Measurements from ENCODE around the gene RTN4R.

RTN4R gene

DNA sequence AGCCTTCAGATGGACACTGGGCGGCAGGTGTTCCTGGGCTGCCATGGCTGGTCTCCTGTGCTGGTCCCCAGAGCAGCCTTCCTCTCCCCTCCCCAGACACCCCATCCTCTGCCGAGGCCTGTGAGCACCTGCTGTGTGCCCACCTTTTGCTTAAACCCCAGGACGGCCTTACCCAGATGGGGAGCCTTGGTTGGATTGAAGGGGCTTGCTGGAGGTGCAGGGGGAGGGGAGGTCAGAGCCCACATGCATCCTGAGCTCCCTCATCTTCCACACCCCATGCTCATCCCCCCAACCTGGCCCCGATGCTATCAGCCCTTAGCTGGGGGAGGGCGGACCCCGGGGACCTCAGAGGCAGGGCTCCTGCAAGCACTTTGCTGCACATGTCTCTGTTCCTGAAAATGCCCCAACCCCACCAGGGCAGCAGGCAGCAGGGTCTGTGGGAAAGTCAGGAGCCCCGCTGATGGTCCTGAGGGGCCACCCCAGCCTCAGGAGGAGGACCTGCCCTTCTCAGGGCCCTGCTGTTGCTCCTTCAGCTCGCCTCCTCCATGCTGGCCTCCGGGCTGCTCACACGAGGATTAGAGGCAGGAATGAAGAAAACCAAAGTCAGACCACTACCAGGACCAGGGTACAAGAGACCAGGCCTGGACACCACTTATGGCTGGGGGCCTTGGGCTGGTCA lies 75.7 kb downstream of the RTN4R start:
- H4K20me1 ChIP-seq (ENCODE audit: insufficient read depth, low read length, poor library complexity, severe bottlenecking): no peaks in the 10 kb centered on the region
- H3K4me3 ChIP-seq (ENCODE audit: low read length, poor library complexity, severe bottlenecking): no peak overlapping the region
- no peak overlapping the region for H3K9ac ChIP-seq (ENCODE audit: low read depth, low read length, poor library complexity, severe bottlenecking)
- no peaks in the 10 kb centered on the region for H3F3A ChIP-seq (ENCODE audit: low read depth)
- no peaks in the 10 kb centered on the region for H3K27me3 ChIP-seq (ENCODE audit: insufficient read depth, low read length, poor library complexity, severe bottlenecking)
- no peaks in the 10 kb centered on the region for H3K79me2 ChIP-seq (ENCODE audit: insufficient read depth, low read length)
- TF ChIP-seq, protein P1, sequence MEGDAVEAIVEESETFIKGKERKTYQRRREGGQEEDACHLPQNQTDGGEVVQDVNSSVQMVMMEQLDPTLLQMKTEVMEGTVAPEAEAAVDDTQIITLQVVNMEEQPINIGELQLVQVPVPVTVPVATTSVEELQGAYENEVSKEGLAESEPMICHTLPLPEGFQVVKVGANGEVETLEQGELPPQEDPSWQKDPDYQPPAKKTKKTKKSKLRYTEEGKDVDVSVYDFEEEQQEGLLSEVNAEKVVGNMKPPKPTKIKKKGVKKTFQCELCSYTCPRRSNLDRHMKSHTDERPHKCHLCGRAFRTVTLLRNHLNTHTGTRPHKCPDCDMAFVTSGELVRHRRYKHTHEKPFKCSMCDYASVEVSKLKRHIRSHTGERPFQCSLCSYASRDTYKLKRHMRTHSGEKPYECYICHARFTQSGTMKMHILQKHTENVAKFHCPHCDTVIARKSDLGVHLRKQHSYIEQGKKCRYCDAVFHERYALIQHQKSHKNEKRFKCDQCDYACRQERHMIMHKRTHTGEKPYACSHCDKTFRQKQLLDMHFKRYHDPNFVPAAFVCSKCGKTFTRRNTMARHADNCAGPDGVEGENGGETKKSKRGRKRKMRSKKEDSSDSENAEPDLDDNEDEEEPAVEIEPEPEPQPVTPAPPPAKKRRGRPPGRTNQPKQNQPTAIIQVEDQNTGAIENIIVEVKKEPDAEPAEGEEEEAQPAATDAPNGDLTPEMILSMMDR (conservative IDR thresholded peaks at IDR 0.05; ENCODE audit: low read length): no peak
- TF ChIP-seq EZH2phosphoT487 (IDR thresholded peaks at IDR 0.05; ENCODE audit: borderline replicate concordance): no peak
- H3K9me2 ChIP-seq (replicated peaks; ENCODE audit: low read depth, low read length): no peaks in the 10 kb centered on the region
- H3K4me2 ChIP-seq (ENCODE audit: low read depth, low read length, poor library complexity, severe bottlenecking): no peak overlapping the region
- no peaks in the 10 kb centered on the region for H3K9me3 ChIP-seq (ENCODE audit: insufficient read depth, low read depth, low read length)
- no peak overlapping the region for H2AFZ ChIP-seq (ENCODE audit: low read length)
- no peaks in the 10 kb centered on the region for H3K36me3 ChIP-seq (ENCODE audit: insufficient read depth, low read length)
- H3K4me1 ChIP-seq (ENCODE audit: insufficient read depth, low read length, poor library complexity, severe bottlenecking): no peaks in the 10 kb centered on the region

DNA sequence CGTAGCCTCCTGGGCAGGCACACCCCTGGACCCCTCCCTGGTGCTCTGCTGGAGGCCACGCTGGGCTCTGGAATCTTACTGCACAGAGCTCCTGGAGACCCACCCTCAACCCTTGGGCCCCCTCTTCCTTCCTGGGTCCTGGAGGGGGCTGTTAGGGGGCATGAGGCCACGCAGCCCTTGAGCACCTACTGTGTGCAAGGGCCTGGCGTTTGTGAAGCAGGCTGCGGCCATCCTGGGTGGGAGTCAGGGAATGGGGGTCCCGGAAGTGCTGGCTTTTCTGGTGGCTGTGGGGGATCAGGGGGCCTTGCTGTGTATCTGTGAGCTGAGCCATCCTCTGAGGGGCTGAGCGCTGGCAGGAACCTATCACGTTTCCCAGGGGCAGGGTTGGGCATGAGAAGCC lies 76.3 kb downstream of the RTN4R start:
- H2AFZ ChIP-seq (ENCODE audit: low read length): no peak overlapping the region
- H3K4me3 ChIP-seq (ENCODE audit: low read length, poor library complexity, severe bottlenecking): no peak overlapping the region
- H3K9me3 ChIP-seq (ENCODE audit: insufficient read depth, low read depth, low read length): no peaks in the 10 kb centered on the region
- no peak overlapping the region for H3K4me2 ChIP-seq (ENCODE audit: low read depth, low read length, poor library complexity, severe bottlenecking)
- no peaks in the 10 kb centered on the region for H3K27me3 ChIP-seq (ENCODE audit: insufficient read depth, low read length, poor library complexity, severe bottlenecking)
- H3K36me3 ChIP-seq (ENCODE audit: insufficient read depth, low read length): no peaks in the 10 kb centered on the region
- TF ChIP-seq, protein P1 (conservative IDR thresholded peaks at IDR 0.05; ENCODE audit: low read length): no peak
- TF ChIP-seq EZH2phosphoT487 (IDR thresholded peaks at IDR 0.05; ENCODE audit: borderline replicate concordance): no peak
- no peaks in the 10 kb centered on the region for H3K9me2 ChIP-seq (replicated peaks; ENCODE audit: low read depth, low read length)
- H3K4me1 ChIP-seq (ENCODE audit: insufficient read depth, low read length, poor library complexity, severe bottlenecking): no peaks in the 10 kb centered on the region
- H3K9ac ChIP-seq (ENCODE audit: low read depth, low read length, poor library complexity, severe bottlenecking): no peak overlapping the region
- no peaks in the 10 kb centered on the region for H4K20me1 ChIP-seq (ENCODE audit: insufficient read depth, low read length, poor library complexity, severe bottlenecking)
- H3K79me2 ChIP-seq (ENCODE audit: insufficient read depth, low read length): no peaks in the 10 kb centered on the region
- no peaks in the 10 kb centered on the region for H3F3A ChIP-seq (ENCODE audit: low read depth)

All from Loucy (cell line).